RWPE1 (cell line): ENCODE data around the gene TMEM106C.

Experiments used
- CTCF ChIA-PET: fragments of 350-600 bp; sonication (Branson Sonifier 250); formaldehyde crosslinking; extraction: SDS; loops from one replicate; lab custom pipeline; 2021; lab: Yijun Ruan, JAX
- POLR2A ChIA-PET: fragments of 400-600 bp; formaldehyde crosslinking; extraction: SDS; loops from one replicate; lab custom pipeline; 2020; ENCODE audit warnings: antibody characterized with exemption; ENCODE audit not compliant: low non-redundant PET; lab: Yijun Ruan, JAX
- DNase-seq: peaks from one replicate; pipeline ENCODE4 v3.0.0; 2012; ENCODE audit warnings: low spot score
- H3K27ac ChIP-seq: fragments of 450-650 bp; 2 replicates; pipeline ENCODE4 v1.5.1; 2017
- TF ChIP-seq, protein P1 (sequence below): fragments of 450-650 bp; conservative IDR thresholded peaks from 2 replicates; pipeline ENCODE4 v1.5.1; 2017; ENCODE audit warnings: low read depth, mild to moderate bottlenecking

Gene TMEM106C

DNA sequence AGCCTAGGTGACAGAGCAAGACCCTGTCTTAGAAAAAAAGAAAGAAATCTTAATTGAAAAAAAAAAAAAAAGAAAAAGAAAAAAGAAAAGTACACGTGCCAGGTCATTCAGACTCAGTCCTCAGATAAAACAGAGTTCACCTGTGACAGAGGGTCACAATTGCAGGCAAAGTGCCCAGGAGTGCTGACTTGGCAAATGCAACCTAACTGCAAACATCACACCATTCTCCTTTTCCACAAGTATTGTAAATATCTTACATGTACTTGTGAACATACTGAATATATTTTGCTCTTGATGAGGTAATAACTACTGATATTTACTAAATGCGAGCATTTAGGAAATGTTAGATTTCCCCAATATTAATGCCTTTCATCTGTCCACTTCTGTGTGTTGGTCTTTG is 49.9 kb downstream of the TMEM106C start:
- TF ChIP-seq, protein P1, sequence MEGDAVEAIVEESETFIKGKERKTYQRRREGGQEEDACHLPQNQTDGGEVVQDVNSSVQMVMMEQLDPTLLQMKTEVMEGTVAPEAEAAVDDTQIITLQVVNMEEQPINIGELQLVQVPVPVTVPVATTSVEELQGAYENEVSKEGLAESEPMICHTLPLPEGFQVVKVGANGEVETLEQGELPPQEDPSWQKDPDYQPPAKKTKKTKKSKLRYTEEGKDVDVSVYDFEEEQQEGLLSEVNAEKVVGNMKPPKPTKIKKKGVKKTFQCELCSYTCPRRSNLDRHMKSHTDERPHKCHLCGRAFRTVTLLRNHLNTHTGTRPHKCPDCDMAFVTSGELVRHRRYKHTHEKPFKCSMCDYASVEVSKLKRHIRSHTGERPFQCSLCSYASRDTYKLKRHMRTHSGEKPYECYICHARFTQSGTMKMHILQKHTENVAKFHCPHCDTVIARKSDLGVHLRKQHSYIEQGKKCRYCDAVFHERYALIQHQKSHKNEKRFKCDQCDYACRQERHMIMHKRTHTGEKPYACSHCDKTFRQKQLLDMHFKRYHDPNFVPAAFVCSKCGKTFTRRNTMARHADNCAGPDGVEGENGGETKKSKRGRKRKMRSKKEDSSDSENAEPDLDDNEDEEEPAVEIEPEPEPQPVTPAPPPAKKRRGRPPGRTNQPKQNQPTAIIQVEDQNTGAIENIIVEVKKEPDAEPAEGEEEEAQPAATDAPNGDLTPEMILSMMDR: no peak
- H3K27ac ChIP-seq: no peak overlapping the region
- POLR2A ChIA-PET: no interaction called here
- CTCF ChIA-PET: interaction anchor here (0.8 kb wide), 1 partner anchor 176 kb away, joined by 3 read pairs; no protein-coding TSS in a partner anchor
- DNase-seq: no peak

DNA sequence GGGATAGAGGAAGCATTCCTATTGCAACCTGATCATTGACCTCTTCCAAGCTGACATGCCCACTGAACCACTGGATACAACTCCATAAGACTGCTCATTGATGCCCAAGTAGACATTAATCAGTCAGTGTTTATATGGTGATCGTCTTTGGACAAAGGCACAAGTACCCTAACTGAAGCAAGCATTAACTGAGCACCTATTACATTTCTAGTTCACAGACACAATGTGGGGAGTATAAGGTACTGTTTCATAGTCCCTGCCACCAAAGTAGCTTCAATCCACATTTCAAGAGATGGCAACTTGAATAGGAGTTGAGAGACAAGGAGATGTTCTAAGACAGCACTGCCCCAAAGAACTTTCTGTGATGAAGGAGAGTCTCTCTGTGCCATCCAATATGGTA is 51.7 kb downstream of the TMEM106C start:
- ChIA-PET POLR2A (no interaction called here), CTCF (interaction anchor here (0.6 kb wide), 1 partner anchor 54 kb away, joined by 3 read pairs; no protein-coding TSS in a partner anchor)
- no peak for DNase-seq
- TF ChIP-seq, protein P1: no peak
- no peak overlapping the region for H3K27ac ChIP-seq

DNA sequence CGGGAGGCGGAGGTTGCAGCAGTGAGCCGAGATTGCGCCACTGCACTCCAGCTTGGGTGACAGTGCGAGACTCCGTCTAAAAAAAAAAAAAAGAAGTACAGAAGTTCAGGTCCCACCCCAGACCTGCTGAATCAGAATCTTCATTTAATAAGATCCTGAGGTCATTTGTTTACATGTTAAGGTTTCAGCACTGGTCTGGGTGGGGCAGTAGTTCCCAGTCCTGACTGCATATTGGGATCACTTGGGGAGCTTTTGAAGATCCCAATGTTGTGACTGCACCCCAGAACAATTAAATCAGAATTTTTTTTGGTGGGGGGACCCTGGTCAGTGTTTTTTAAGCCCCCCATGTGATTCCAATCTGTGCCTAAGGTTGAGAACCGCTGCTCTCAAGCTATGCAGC is 52.6 kb downstream of the TMEM106C start:
- ChIA-PET CTCF (no interaction called here), POLR2A (no interaction called here)
- no peak for DNase-seq
- H3K27ac ChIP-seq: no peak overlapping the region
- TF ChIP-seq, protein P1: no peak

DNA sequence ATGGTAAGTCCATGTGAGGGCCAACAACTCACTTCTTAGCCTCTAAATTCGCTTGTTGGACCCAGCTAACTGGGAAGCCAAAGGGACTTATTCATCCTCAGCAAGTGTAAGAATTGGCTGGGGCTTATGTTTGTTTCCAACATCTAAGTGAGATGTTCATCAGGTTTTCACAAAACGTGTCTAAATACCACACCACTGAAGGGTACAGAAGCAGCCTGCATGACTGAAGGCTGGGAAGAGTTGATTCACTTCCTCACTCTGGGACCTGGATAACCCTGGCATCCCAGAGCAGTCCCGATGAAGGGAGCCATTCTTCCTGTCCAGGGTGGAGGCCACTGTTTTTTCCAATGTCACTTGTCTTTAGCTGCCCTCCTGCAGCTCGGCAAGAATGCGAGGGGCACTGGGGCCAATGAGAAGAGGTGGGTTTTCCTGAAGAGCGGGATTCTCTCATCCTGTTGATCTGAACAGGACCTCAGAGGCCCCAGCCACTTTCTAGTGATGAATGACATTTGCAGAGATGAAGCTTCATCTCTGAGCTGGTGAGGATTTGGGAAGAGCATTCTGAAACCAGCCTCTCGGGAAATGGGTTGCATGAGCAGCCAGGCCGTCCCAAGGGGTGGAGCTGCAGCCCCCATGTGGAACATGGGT is 53.1 kb downstream of the TMEM106C start:
- ChIA-PET CTCF (interaction anchor here (1.2 kb wide), 1 partner anchor 53 kb away, joined by 5 read pairs; the partner anchor contains the start of gene TMEM106C), POLR2A (no interaction called here)
- H3K27ac ChIP-seq: no peak overlapping the region
- no peak for DNase-seq
- TF ChIP-seq, protein P1: no peak

DNA sequence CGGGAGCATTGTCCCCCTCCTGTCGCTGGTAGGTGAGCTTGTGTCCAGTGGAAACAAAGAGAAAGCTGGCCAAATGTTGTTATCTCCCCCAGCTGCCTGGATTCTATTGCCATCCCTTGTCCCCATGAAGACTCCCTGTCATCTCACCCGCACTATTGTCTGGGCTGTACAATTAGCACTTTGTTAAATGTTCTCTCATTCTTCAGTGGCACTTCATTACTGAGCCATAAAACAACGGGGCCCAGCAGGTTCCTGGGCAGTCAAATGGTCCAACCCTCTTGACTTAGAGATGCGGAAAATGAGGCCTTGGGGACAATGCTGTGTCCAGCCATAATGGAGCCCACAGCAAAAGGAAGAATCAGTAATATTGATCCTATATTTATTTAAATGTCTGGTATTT is 54.1 kb downstream of the TMEM106C start:
- POLR2A ChIA-PET: no interaction called here
- CTCF ChIA-PET: interaction anchor here (1.2 kb wide), 1 partner anchor 54 kb away, joined by 5 read pairs; the partner anchor contains the start of gene TMEM106C
- no peak for DNase-seq
- no peak overlapping the region for H3K27ac ChIP-seq
- TF ChIP-seq, protein P1: no peak

DNA sequence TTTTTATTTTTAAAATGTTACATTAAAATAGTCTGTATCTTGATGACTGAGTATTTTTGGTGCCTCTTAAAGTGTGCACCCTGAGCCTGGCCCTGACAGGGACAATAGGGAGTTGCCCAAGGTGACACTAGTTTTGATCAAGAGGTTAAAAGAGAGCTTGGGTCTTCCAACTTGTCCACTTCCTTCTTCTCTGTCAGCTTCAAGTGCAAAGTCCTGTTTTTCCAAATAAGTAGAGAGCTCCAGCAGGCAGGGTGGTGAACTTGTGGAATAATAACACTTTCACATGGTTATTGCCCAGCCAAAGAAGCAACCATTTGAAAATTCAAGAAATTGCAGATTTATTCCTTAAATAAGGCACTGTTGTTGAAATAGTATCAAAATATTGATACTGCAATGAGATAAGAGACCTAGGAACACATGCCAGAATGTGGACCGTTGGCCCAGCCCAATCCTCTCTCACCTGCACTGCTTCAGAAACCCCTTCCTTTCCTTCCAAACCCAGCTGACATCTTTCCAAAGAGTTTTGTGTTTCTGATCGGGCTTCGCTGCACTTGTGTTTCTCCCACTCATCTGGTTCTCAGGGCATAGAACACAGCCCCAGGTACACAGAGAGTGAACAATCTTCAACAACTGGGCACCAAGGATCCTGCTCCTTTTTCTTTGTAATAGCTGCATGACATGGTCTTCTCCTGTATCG is 54.7 kb downstream of the TMEM106C start:
- H3K27ac ChIP-seq: no peak overlapping the region
- ChIA-PET POLR2A (no interaction called here), CTCF (interaction anchor here (0.7 to 1.0 kb wide), 2 partner anchors 55 to 171 kb away, joined by 3 read pairs; no protein-coding TSS in a partner anchor)
- no peak for DNase-seq
- TF ChIP-seq, protein P1: no peak
